ENCODE results near the gene MIPOL1. TPM values are rescaled to one million over a fixed set of nuclear protein-coding genes. Genes with fewer than 3 reads are reported as not detected.

The MIPOL1 gene
- total and polyA plus RNA-seq, 2 of the 13 experiments (the other 11 are each of a cell fraction or from before 2014, with no cell fraction given) = 8.6 to 34.2 TPM

- TF ChIP-seq, protein P1, sequence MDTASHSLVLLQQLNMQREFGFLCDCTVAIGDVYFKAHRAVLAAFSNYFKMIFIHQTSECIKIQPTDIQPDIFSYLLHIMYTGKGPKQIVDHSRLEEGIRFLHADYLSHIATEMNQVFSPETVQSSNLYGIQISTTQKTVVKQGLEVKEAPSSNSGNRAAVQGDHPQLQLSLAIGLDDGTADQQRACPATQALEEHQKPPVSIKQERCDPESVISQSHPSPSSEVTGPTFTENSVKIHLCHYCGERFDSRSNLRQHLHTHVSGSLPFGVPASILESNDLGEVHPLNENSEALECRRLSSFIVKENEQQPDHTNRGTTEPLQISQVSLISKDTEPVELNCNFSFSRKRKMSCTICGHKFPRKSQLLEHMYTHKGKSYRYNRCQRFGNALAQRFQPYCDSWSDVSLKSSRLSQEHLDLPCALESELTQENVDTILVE (CRISPR knock-in tag; IDR thresholded peaks at IDR 0.05) = 0 out of 2 replicates have a peak, but pooled peaks have one; percentile 34
- no peak for TF ChIP-seq ZFX (CRISPR knock-in tag; IDR thresholded peaks at IDR 0.05; ENCODE audit: low read depth)
- peak; percentile 51 to 71; a peak in 2 of 4 replicates for TF ChIP-seq HMGXB4 (CRISPR knock-in tag; IDR thresholded peaks at IDR 0.05; ENCODE audit: borderline replicate concordance in 1 of 2, low read depth in 1 of 2)
- no peak for TF ChIP-seq CENPX (CRISPR knock-in tag; IDR thresholded peaks at IDR 0.05)
- TF ChIP-seq, protein P2, sequence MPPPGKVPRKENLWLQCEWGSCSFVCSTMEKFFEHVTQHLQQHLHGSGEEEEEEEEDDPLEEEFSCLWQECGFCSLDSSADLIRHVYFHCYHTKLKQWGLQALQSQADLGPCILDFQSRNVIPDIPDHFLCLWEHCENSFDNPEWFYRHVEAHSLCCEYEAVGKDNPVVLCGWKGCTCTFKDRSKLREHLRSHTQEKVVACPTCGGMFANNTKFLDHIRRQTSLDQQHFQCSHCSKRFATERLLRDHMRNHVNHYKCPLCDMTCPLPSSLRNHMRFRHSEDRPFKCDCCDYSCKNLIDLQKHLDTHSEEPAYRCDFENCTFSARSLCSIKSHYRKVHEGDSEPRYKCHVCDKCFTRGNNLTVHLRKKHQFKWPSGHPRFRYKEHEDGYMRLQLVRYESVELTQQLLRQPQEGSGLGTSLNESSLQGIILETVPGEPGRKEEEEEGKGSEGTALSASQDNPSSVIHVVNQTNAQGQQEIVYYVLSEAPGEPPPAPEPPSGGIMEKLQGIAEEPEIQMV (CRISPR knock-in tag; IDR thresholded peaks at IDR 0.05; ENCODE audit: low read depth) = no peak
- no peak for TF ChIP-seq ZBTB42 (CRISPR knock-in tag; IDR thresholded peaks at IDR 0.05)
- peak; percentile 66 for TF ChIP-seq ARID5B (CRISPR knock-in tag; IDR thresholded peaks at IDR 0.05)
- TF ChIP-seq RAD21 (CRISPR knock-in tag; IDR thresholded peaks at IDR 0.05) = peak; percentile 93
- TF ChIP-seq BCL6 (CRISPR knock-in tag; IDR thresholded peaks at IDR 0.05) = peak; percentile 28
- TF ChIP-seq, protein P3, sequence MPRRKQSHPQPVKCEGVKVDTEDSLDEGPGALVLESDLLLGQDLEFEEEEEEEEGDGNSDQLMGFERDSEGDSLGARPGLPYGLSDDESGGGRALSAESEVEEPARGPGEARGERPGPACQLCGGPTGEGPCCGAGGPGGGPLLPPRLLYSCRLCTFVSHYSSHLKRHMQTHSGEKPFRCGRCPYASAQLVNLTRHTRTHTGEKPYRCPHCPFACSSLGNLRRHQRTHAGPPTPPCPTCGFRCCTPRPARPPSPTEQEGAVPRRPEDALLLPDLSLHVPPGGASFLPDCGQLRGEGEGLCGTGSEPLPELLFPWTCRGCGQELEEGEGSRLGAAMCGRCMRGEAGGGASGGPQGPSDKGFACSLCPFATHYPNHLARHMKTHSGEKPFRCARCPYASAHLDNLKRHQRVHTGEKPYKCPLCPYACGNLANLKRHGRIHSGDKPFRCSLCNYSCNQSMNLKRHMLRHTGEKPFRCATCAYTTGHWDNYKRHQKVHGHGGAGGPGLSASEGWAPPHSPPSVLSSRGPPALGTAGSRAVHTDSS (CRISPR knock-in tag; conservative IDR thresholded peaks at IDR 0.05) = no peak
- peak; percentile 53; the same call in 1 of the 2 replicates for TF ChIP-seq RXRB (CRISPR knock-in tag; IDR thresholded peaks at IDR 0.05; ENCODE audit: borderline replicate concordance)
- TF ChIP-seq NFIC (IDR thresholded peaks at IDR 0.05; ENCODE audit: low read length) = peak; percentile 48; the same call in 1 of the 2 replicates
- TF ChIP-seq FOXA3 (CRISPR knock-in tag; IDR thresholded peaks at IDR 0.05) = peak; percentile 41
- TF ChIP-seq KLF6 (CRISPR knock-in tag; IDR thresholded peaks at IDR 0.05) = 0 out of 2 replicates have a peak, but pooled peaks have one; percentile 62
- peak; percentile 99 for TF ChIP-seq STAG1 (CRISPR knock-in tag; IDR thresholded peaks at IDR 0.05)
- no peak for TF ChIP-seq KLF9 (CRISPR knock-in tag; IDR thresholded peaks at IDR 0.05; ENCODE audit: low read depth)
- TF ChIP-seq THRA (CRISPR knock-in tag; IDR thresholded peaks at IDR 0.05; ENCODE audit: borderline replicate concordance) = no peak
Observed at GRCh38 chr14:37246427-37246829, 48.7 kb downstream of the MIPOL1 start (continued).
